Ovary (tissue), 10 donors: ENCODE results near the gene TMEM63C. TPM values are rescaled to one million over a fixed set of nuclear protein-coding genes. Genes with fewer than 3 reads are reported as not detected.

ENCODE experiments used
- DNase-seq, 5 donors: peaks; one replicate each; pipeline ENCODE4 v3.0.0-alpha.2; 2019 to 2020
- H3K27ac ChIP-seq, 2 donors: fragments of 200-600 bp; one replicate each; pipeline versions ENCODE4 v1.5.1 to v1.8.0; 2019 to 2022
- H3K27me3 ChIP-seq: fragments of 200-600 bp; one replicate; pipeline ENCODE4 v1.8.0; 2022
- H3K36me3 ChIP-seq: fragments of 200-600 bp; sonication (generic); one replicate; pipeline ENCODE4 v1.5.1; 2019
- H3K4me1 ChIP-seq: one replicate; pipeline ENCODE4 v1.8.1; 2013; ENCODE audit warnings: mild to moderate bottlenecking, moderate library complexity; ENCODE audit not compliant: insufficient read depth
- H3K4me3 ChIP-seq: fragments of 200-600 bp; sonication (generic); one replicate; pipeline ENCODE4 v1.5.1; 2017
- H3K9me3 ChIP-seq, 2 donors: fragments of 200-600 bp in 1 of 2; sonication (generic) in 1 of 2; one replicate each; pipeline versions ENCODE4 v1.5.1 to v1.8.1; 2013 to 2019; ENCODE audit warnings: mild to moderate bottlenecking in 1 of 2, moderate library complexity in 1 of 2
- EP300 ChIP-seq: sonication (generic); formaldehyde crosslinking; IDR thresholded peaks from one replicate; pipeline ENCODE4 v1.6.1; 2017; ENCODE audit warnings: antibody characterized with exemption
- POLR2A ChIP-seq: fragments of 450-650 bp; IDR thresholded peaks from one replicate; pipeline ENCODE4 v1.6.1; 2017; ENCODE audit warnings: antibody characterized with exemption, mild to moderate bottlenecking, moderate library complexity
- WGBS, 3 donors: extraction: QIAGEN DNeasy Blood & Tissue Kit in 1 of 3; methylation state at CpG; one replicate each; pipeline versions ENCODE4 v1.1.5 to v1.1.7; 2013 to 2017; 5-methylcytosine and 5-hydroxymethylcytosine counted together
- intact Hi-C, 4 donors: fragments of 100-400 bp; cut with DNase I; formaldehyde crosslinking; loops; one replicate each; pipeline versions ENCODE4 v1.11.0 to v1.15.1; 2022 to 2023
- long read RNA-seq, 3 donors: library from polyadenylated mRNA in 2 of 3; unstranded in 2 of 3; transcript quantifications; one replicate each; pipeline ENCODE4 v2.0.0 and lab custom pipeline, GENCODE V29; 2021 to 2026
- polyA plus RNA-seq, 2 donors: library from polyadenylated mRNA; stranded (reverse); fragments of 200-250 nt in 1 of 2; fragments of 350-450 nt in 1 of 2; fragmentation: Illumina TruSeq in 1 of 2; extraction: RNeasy Lipid Tissue Mini Kit (QIAGEN cat#74804) in 1 of 2; gene quantifications; one replicate each; pipeline ENCODE4 v1.2.3, GENCODE V29; 2013 to 2014
- total RNA-seq, 7 donors: library from RNA; depleted of rRNA in 2 of 7; stranded (reverse); fragments of >200 nt in 2 of 7; fragmentation: NEBNext Ultra II Directional in 3 of 7; extraction: Animal tissue kit (Norgen Biotek cat#: 25700) in 3 of 7; gene quantifications; one replicate each; pipeline versions ENCODE4 v1.1.0 to v1.2.4, GENCODE V29; 2016 to 2023
- TF ChIP-seq, protein P1 (sequence below), 3 donors: fragments of 450-650 bp in 2 of 3; fragments of 200-600 bp in 1 of 3; IDR thresholded peaks; one replicate each; pipeline versions ENCODE4 v1.5.1 to v1.8.0; 2016 to 2022; ENCODE audit warnings: antibody characterized with exemption in 3 of 3, mild to moderate bottlenecking in 1 of 3
- donor health status: DM: no; HTN: no; CAD: no; lungs with moderate emphysema.
- donor health status: DM: no; HTN: no; CAD: no.
- donor health status: Bipolar disorder and iron deficiency.
- donor health status: DM: yes; HTN: yes; CAD: no.
- donor health status: DM: no; HTN: no; CAD: no.
- donor health status: DM: yes; HTN: yes; CAD: no.

Gene TMEM63C, protein sequence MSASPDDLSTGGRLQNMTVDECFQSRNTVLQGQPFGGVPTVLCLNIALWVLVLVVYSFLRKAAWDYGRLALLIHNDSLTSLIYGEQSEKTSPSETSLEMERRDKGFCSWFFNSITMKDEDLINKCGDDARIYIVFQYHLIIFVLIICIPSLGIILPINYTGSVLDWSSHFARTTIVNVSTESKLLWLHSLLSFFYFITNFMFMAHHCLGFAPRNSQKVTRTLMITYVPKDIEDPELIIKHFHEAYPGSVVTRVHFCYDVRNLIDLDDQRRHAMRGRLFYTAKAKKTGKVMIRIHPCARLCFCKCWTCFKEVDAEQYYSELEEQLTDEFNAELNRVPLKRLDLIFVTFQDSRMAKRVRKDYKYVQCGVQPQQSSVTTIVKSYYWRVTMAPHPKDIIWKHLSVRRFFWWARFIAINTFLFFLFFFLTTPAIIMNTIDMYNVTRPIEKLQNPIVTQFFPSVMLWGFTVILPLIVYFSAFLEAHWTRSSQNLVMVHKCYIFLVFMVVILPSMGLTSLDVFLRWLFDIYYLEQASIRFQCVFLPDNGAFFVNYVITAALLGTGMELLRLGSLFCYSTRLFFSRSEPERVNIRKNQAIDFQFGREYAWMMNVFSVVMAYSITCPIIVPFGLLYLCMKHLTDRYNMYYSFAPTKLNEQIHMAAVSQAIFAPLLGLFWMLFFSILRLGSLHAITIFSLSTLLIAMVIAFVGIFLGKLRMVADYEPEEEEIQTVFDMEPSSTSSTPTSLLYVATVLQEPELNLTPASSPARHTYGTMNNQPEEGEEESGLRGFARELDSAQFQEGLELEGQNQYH
- total RNA-seq (under 1 TPM in 6 of 7 donors, not detected in 1; 0.23 to 0.77 (median 0.25) TPM), polyA plus RNA-seq (1 to 10 TPM in 1 of 2 donors, under 1 TPM in 1; 0.16 to 1.7 TPM)
- long read RNA-seq, donor 1: 0 reads
- long read RNA-seq, donor 2: 0 reads
- long read RNA-seq, donor 3: 0 reads

DNA sequence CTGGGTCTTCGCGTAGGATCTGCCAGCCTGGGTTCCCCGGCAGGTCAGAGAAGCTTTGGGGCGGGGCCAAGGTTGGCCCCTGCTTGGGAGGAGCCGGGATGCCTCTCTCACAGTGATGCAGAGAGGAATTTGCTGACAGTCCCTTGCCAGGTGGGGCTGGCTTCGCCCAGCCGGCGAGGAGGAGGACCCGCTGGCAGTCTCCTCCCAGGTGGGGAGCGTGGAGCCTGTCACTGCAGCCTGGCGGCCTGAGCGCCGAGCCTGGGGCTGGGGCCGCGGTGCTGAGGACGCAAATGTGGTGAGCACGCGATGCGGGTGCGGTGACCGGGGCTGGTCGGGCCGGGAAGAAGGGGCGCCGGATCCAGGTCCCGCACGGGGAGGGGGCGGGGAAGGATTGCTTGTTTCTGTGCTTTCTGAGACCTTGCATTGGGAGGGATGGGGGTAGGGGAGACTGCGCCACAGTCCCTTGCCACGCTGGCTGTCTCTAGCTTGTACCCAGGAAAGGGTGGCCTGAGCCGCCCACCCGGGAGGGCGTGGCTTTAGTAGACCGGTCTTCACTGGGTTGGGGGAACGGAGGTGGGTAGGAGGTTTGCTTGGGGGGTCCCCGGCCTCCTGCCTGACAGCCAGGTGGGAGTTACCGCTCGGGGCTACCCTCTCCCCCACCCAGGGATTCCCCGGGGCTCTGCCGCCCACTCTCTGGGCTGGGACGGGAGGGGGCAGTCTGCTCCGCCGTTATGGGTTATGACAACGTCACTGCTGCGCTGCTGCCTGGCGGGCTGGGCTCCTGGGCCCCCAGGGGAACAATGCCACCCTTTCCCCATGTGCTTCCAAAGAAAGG, at the start of gene TMEM63C:
Gene TMEM63C, plus strand, starts transcription at position 196 of the 835 bp plus-strand sequence. CDS start 37,016 bp downstream, outside the sequence.
- Histone ChIP-seq H3K4me3 (peak within 1 kb of the TSS; percentile 7), H3K27ac (no peak within 1 kb of the TSS), H3K9me3 (no peaks in the 10 kb centered on the region), H3K4me1 (peaks cover 8% of the 10 kb centered on the region), H3K27me3 (no peaks in the 10 kb centered on the region), H3K36me3 (no peaks in the 10 kb centered on the region)
- TF ChIP-seq, protein P1, sequence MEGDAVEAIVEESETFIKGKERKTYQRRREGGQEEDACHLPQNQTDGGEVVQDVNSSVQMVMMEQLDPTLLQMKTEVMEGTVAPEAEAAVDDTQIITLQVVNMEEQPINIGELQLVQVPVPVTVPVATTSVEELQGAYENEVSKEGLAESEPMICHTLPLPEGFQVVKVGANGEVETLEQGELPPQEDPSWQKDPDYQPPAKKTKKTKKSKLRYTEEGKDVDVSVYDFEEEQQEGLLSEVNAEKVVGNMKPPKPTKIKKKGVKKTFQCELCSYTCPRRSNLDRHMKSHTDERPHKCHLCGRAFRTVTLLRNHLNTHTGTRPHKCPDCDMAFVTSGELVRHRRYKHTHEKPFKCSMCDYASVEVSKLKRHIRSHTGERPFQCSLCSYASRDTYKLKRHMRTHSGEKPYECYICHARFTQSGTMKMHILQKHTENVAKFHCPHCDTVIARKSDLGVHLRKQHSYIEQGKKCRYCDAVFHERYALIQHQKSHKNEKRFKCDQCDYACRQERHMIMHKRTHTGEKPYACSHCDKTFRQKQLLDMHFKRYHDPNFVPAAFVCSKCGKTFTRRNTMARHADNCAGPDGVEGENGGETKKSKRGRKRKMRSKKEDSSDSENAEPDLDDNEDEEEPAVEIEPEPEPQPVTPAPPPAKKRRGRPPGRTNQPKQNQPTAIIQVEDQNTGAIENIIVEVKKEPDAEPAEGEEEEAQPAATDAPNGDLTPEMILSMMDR (IDR thresholded peaks at IDR 0.05): no peak
- TF ChIP-seq EP300 (no peak), POLR2A (no peak)
- WGBS, 3 donors: 0 to 1% (median 0%) methylated on average over 38 to 46 of the region's 46 CpGs
- intact Hi-C loops: no loop called here
- no peak for DNase-seq

DNA sequence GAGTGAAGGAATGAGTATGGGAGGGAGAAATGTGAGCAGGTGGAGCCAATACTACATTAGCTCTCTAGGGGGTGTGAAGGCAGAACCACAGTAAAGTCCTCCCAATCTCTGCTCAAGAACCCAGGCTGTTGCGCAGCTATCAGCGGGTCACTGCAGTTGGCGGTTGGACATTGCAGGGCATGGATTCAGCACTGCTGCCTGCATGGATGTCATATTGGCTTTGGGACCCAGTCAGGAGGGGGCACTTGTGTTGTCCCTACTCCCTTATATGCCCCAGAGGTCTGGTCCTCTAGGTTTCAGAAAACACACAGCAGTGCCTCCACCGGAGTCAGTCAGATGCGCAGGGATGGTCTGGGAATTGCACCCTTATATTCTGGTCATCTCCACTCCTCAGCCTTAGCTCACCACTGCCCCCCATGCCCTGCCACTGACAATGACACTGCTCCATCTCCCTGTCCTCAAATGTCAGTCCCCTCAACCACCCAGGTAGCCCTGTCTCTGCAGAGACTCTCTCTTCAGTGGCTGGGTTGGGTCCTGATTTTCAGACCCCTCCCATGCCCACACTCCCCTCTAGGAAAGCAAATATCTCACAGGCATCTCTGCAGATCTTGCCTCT, 49.6 kb upstream of the TMEM63C start:
- WGBS, 3 donors: 77 to 95% (median 92%) methylated on average over 5 of the region's 5 CpGs
- TF ChIP-seq, protein P1 (IDR thresholded peaks at IDR 0.05): no peak
- TF ChIP-seq EP300 (no peak), POLR2A (no peak)
- Histone ChIP-seq H3K36me3 (no peaks in the 10 kb centered on the region), H3K4me1 (no peaks in the 10 kb centered on the region), H3K27ac (no peak overlapping the region), H3K4me3 (no peak overlapping the region), H3K27me3 (peaks cover 3% of the 10 kb centered on the region), H3K9me3 (no peaks in the 10 kb centered on the region)
- no peak for DNase-seq
- intact Hi-C loops: no loop called here

DNA sequence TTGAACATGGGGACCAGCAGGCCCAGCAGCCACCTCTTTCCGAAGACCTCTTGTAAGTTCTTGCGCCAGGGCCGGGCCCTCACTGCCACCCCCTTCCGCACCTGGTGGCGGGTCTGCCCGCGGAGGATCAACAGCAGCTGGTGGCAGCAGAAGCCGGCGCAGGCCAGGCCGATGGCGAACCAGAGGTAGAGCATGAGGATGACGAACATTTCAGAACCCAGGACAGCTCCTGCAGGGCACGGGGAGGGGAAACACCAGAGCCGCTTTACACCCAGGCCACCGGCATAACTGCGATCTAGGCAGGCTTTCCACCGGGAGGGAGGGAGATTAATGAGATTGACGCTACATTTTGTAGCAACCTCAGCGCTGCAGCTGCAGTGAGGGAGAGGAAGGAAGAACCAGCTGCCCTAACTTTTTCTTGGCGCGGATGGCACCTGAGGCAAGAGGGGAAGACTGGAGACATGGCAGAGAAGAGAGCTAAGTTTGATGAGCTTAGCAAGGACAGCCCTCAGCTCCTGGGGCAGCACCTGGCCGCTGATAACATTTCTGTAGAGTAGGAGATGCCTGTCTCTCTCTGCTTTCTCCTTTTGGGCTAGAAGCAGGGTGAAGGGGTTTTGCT, 47.8 kb upstream of the TMEM63C start:
- 3 to 8% (median 5%) methylated on average over 22 of the region's 22 CpGs for WGBS, 3 donors
- H3K27ac ChIP-seq: no peak overlapping the region
- TF ChIP-seq EP300 (no peak), POLR2A (no peak)
- TF ChIP-seq, protein P1 (IDR thresholded peaks at IDR 0.05): no peak
- intact Hi-C loops: no loop called here
- H3K4me3 ChIP-seq: no peak overlapping the region
- no peaks in the 10 kb centered on the region for H3K4me1 ChIP-seq
- H3K9me3 ChIP-seq: no peaks in the 10 kb centered on the region
- peaks cover 3% of the 10 kb centered on the region for H3K27me3 ChIP-seq
- peak in 4 of 5 donors; percentile 32 to 65 (median 50) for DNase-seq
- H3K36me3 ChIP-seq: no peaks in the 10 kb centered on the region
